Measurements from ENCODE around the gene DAP3.

GRCh38 chr1:155695608-155696007 lies 6.7 kb downstream of the DAP3 start:
- TF ChIP-seq CTCF (IDR thresholded peaks at IDR 0.05) (no peak), POLR2A (IDR thresholded peaks at IDR 0.05) (no peak), POLR2AphosphoS5 (IDR thresholded peaks at IDR 0.05) (no peak)

Measured in prostate gland (tissue), 2 donors.